Measurements from ENCODE around the gene RNF166. TPM values are rescaled to one million over a fixed set of nuclear protein-coding genes. Genes with fewer than 3 reads are reported as not detected.

RNF166 gene
- total RNA-seq, 1 experiment from 2014 or later, result 18.5 TPM

DNA sequence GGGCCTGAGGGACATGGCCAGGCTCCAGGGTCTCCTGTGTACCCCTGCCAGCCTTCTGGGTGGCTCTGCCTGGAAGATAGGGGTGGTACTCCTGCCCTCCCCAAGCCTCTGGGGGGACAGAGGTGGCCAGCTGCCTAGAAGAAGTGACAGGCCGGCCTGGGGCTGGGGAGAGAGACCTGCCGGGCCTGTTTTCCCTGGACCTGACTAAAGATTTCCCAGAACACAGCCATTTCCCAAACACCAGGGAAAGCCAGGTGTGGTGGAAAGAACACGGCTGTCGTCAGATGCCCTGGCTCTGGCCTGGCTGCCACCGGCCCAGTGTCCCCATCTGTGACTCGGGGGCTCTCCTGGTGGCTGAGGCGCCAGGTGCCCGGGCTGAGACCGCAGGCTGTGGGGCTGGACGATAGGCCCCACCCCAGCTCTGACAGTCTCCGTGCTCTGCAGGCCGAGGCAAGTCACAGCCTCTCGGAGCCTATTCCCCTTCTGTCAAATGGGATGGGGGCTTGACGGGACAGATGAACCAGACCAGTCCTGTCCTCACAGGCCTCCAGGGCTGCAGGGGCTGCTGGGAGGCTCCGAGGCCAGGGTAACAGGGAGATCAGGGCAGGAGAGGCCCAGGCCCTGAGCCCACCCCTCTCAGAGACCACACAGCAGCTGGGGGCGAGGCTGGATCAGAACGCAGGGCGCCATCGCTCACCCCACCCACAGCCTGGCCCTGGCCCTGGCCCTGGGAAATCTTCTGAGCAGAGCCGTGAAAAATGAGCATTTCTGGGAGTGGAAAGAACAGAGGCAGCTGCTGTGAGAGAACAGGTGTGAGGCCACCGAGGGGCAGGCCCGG, 33.1 kb upstream of the RNF166 start:
- DNase-seq (ENCODE audit: low read depth), result no peak

GRCh38 chr16:88738151-88739084, 32.2 kb upstream of the RNF166 start:
- DNase-seq (ENCODE audit: low read depth), result no peak

DNA sequence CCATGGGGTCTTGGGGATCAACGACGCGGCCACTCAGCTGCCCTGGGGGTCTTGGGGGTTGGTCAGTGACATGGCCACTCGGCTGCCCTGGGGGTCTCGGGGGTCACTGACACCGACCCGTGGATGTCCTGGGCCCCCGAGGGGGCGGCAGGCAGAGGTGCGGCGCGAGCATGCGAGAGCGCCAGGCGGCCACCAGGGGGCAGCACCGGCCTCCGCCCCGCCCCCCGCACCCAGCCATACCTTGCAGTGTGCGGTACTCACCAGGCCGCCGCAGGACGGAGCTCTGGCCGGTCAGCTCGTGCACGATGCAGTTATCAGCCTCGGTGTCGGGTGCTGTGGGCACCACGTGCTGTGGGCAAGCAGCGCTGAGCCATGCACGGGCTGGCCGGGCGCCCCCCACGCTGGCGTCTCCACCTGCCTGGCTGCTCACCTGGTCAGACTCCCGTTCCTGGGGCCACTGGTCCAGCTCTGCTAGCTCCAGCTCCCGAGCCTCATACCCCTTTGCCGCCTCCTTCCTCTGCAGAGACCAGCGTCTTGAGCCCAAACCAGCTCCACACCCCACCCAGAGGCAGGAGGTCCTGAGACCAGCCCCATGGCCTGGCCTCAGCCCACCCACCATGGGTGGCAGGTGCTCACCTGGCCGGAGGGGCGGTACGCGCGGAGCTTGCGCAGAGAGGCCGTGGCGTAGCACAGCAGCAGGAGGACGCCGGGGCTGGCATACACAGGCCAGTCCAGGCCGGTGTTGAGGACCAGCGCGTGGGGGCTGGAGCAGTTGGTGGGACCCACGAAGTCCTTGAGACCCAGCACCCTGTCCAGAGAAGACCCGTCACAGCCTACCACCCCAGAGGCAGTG, 31.3 kb upstream of the RNF166 start:
- DNase-seq (ENCODE audit: low read depth), result peak; percentile 84

DNA sequence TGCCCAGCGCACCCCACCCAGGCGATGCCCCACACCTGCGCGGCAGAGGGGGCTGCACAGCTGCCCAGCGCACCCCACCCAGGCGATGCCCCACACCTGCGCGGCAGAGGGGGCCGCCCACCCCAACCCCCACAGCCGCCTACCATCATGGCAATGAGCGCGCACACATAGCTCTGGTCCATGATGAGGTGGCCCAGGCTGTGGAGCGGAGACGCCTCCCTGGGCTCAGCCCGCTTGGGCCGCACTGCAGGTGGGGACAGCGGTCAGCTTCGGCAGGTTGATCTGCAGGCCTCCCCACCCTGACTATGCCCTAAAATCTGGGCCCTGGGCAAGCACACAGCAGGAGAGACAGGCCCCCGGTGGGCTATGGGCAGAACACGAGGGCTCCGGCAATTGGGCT, 30.3 kb upstream of the RNF166 start:
- DNase-seq (ENCODE audit: low read depth), result no peak

DNA sequence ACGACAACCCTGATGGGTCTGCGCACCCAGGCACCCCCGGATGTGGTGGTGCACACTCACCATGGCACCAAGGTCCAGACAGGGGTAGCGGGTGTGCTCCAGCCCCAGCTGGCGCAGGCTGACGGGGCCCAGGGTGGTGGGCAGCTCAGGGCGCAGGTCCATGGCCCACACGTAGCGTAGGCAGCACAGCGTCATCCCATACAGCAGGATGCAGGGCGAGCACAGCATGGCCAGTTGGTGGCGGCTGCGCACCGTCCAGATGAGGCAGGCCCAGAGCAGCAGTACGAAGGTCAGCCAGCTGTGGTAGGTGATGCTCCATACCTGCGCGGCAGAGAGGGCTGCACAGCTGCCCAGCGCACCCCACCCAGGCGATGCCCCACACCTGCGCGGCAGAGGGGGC, 29.9 kb upstream of the RNF166 start:
- DNase-seq (ENCODE audit: low read depth), result no peak

DNA sequence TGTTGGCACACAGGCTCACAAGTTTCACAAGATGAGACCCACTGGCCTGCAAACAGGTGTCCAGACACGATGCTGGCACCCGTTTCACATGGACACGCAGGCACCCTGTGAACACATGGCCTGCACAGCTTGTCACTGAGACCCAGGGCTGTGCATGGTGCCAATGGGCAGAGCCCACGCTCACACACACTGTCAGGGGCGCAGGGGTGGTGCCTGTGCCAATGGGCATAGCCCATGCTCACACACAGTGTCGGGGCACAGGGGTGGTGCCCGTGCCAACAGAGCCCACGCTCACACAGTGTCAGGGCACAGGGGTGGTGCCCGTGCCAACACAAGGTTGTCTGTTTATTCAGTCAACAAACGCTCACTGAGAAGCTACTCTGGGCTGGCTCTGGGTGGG, 29.4 kb upstream of the RNF166 start:
- no peak for DNase-seq (ENCODE audit: low read depth)

DNA sequence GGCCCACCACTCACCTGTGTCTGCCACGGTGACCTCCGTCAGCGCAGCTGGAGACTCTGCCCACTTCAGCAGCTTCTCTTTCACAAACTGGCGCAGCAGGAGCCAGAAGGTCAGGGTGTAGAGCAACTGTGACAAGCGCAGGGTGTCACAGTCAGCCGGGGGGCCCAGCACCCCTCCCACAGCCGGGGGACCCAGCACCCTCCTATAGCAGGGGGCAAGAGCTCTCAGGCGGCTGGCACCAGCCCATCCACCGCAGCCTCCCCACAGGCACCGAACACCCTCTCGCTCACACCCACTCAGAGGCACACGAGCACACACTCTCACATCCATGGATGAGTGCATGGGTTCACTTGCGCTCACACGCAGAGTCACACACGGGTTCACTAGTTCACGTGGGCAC, 28.9 kb upstream of the RNF166 start:
- DNase-seq (ENCODE audit: low read depth), result no peak

DNA sequence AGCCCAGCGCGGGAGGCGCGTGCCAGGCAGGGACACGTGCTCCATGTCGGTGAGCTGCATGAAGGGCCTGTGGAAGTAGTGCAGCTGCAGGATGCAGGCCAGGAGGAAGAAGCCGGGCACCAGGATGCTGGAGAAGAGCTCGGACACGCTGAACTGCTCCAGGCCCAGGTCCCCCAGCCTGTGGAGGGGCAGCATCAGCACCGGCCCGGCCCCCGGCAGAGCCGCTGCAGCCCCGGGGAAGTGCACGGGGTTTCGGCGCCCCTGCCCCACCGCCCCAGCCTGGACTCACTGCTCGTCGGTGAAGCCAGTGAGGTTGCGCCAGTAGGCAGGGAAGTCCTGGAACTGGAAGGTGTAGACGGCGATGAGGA, 28.1 kb upstream of the RNF166 start:
- DNase-seq (ENCODE audit: low read depth), result no peak

- no peak for DNase-seq (ENCODE audit: low read depth)
These were observed 27.6 kb upstream of the RNF166 start for GRCh38 chr16:88733630-88734360.

GRCh38 chr16:88732961-88733294, 26.7 kb upstream of the RNF166 start:
- DNase-seq (ENCODE audit: low read depth), result no peak

GRCh38 chr16:88732172-88732960, 26.2 kb upstream of the RNF166 start:
- DNase-seq (ENCODE audit: low read depth), result peak; percentile 32

GRCh38 chr16:88731699-88732098, 25.5 kb upstream of the RNF166 start:
- DNase-seq (ENCODE audit: low read depth), result no peak

- DNase-seq (ENCODE audit: low read depth), result no peak
These were observed 24.7 kb upstream of the RNF166 start for GRCh38 chr16:88730632-88731607.

DNA sequence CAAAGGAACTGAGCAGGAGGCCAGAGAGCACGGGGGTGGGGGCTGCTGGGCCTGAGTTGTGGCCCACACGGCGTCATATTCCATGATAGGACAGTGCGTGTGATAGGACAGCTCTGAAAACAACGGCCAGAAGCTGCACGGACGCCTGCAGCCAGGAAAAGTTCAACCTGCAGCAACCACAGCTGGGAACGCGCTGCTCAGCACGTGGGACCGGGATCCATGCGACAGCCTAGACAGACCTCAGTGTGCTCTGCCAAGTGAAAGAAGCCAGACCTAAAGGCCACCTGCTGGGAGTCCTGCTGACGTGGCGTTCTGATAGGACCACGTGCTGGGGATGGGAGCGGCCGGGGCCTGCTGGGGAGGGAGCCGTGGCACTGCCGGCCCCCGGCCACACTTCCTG, 21.7 kb upstream of the RNF166 start:
- no peak for DNase-seq (ENCODE audit: low read depth)

GRCh38 chr16:88726981-88727380, 20.8 kb upstream of the RNF166 start:
- no peak for DNase-seq (ENCODE audit: low read depth)

DNA sequence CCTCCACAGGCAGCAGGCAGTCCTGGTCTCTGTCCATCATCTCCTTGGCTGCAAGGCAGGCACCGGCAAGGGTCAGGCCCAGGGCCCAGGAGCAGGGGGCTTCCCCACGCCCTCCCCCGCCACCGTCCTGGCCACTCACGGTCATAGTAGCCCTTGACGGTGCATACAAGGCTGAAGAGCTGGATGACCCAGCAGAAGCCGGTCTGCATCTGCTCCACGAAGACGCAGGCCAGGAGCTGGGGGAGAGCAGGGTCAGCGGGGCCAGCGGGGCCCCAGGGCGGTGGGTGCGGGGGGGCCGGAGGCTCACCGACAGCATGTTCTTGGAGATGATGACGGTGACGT, 20.2 kb upstream of the RNF166 start:
- DNase-seq (ENCODE audit: low read depth), result no peak

GRCh38 chr16:88725609-88726407, 19.6 kb upstream of the RNF166 start:
- DNase-seq (ENCODE audit: low read depth), result no peak

GRCh38 chr16:88724855-88725555, 18.8 kb upstream of the RNF166 start:
- no peak for DNase-seq (ENCODE audit: low read depth)

Measured in Daoy (cell line).